Lung (tissue), 12 donors: Measurements from ENCODE around the gene RHEB. TPM values are rescaled to one million over a fixed set of nuclear protein-coding genes. Genes with fewer than 3 reads are reported as not detected.

ENCODE experiments used
- ATAC-seq: fragments of 200-7000 bp; cut with Tn5 transposase; one replicate; pipeline ENCODE4 v1.9.1; 2020; ENCODE audit warnings: moderate number of reproducible peaks; ENCODE audit not compliant: insufficient read depth, low FRiP score
- DNase-seq, 3 donors: peaks; one replicate each; pipeline ENCODE4 v3.0.0-alpha.2; 2013 to 2017
- H3K27ac ChIP-seq, 2 donors: one replicate each; pipeline ENCODE4 v1.5.1; 2013; ENCODE audit warnings: mild to moderate bottlenecking in 2 of 2, moderate library complexity in 2 of 2, control low read depth in 1 of 2, inconsistent platforms in 1 of 2, low read depth in 1 of 2, low read length in 1 of 2
- H3K27me3 ChIP-seq, 3 donors: one replicate each; pipeline ENCODE4 v1.5.1; 2013; ENCODE audit warnings: low read length in 2 of 3; ENCODE audit not compliant: control insufficient read depth in 3 of 3, insufficient read depth in 3 of 3
- H3K36me3 ChIP-seq, 4 donors: one replicate each; pipeline ENCODE4 v1.5.1; 2013; ENCODE audit warnings: low read length in 4 of 4, mild to moderate bottlenecking in 1 of 4, moderate library complexity in 1 of 4; ENCODE audit not compliant: control insufficient read depth in 4 of 4, insufficient read depth in 4 of 4
- H3K4me1 ChIP-seq, 5 donors: one replicate each; pipeline ENCODE4 v1.5.1; 2013; ENCODE audit warnings: low read length in 5 of 5, mild to moderate bottlenecking in 2 of 5, moderate library complexity in 1 of 5; ENCODE audit not compliant: control insufficient read depth in 5 of 5, insufficient read depth in 5 of 5
- H3K4me3 ChIP-seq: one replicate; pipeline ENCODE4 v1.5.1; 2013; ENCODE audit warnings: mild to moderate bottlenecking, control low read depth, moderate library complexity
- H3K9ac ChIP-seq, 2 donors: one replicate each; pipeline ENCODE4 v1.5.1; 2013; ENCODE audit warnings: low read length in 2 of 2, control low read depth in 1 of 2; ENCODE audit not compliant: insufficient read depth in 1 of 2
- H3K9me3 ChIP-seq, 4 donors: one replicate each; pipeline ENCODE4 v1.5.1; 2013; ENCODE audit warnings: low read length in 3 of 4, mild to moderate bottlenecking in 1 of 4, moderate library complexity in 1 of 4; ENCODE audit not compliant: control insufficient read depth in 4 of 4, insufficient read depth in 3 of 4
- CTCF ChIP-seq: IDR thresholded peaks from 2 replicates; pipeline ENCODE4 v1.5.1; 2012; ENCODE audit warnings: mild to moderate bottlenecking; ENCODE audit errors: control extremely low read depth, extremely low read depth
- WGBS, 2 donors: extraction: QIAGEN DNeasy Blood & Tissue Kit; methylation state at CpG; one replicate each; pipeline ENCODE4 v1.1.7; 2013; 5-methylcytosine and 5-hydroxymethylcytosine counted together
- polyA plus RNA-seq, 2 donors: library from polyadenylated mRNA; stranded (reverse); fragments of 200-250 nt; gene quantifications; one replicate each; pipeline ENCODE4 v1.2.1, GENCODE V29; 2013
- total RNA-seq, 2 donors: library from RNA; depleted of rRNA in 1 of 2; stranded (reverse); fragments of >200 nt in 1 of 2; gene quantifications; one replicate each; pipeline ENCODE4 v1.2.1, GENCODE V29; 2014 to 2021
- donor health status: control.
- donor health status: control.
- donor health status: Bipolar disorder and iron deficiency.
- donor health status: healthy.
- donor health status: DM: yes; HTN: yes; CAD: no.

RHEB gene
- total and polyA plus RNA-seq, 4 donors = 65.6 to 117 (median 83.8) TPM

- Histone ChIP-seq H3K9ac (no peak overlapping the region), H3K4me1 (peaks cover 0 to 8% (median 6%) of the 10 kb centered on the region in 5 donors), H3K9me3 (no peaks in the 10 kb centered on the region), H3K36me3 (no peaks in the 10 kb centered on the region), H3K27ac (no peak overlapping the region), H3K4me3 (no peak overlapping the region), H3K27me3 (peaks cover 0 to 2% (median 0%) of the 10 kb centered on the region in 3 donors)
- no peak for TF ChIP-seq CTCF
- DNase-seq (no peak), ATAC-seq (no peak)
- 91 to 94% methylated on average over 15 of the region's 15 CpGs for WGBS, 2 donors
Measured at GRCh38 chr7:151454932-151455530, 64.7 kb downstream of the RHEB start.

DNA sequence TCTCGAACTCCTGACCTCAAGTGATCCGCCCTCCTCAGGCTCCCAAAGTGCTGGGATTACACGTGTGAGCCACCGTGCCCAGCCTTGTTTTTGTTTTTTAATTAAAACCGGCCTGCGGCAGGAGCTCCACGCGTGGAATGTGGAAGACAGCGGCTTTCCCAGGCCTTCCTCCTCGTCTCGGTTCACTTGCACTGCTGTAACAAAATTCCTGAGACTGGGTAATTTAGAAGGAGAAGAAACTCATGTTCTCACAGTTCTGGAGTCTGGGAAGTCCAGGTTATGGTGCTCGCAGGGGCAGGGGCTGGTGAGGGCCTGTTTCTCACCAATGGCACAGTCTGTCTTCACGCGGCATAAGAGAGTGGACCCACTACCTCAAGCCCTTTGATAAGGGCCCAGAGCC, 65.4 kb downstream of the RHEB start:
- Histone ChIP-seq H3K27me3 (peaks cover 0 to 2% (median 0%) of the 10 kb centered on the region in 3 donors), H3K4me1 (peaks cover 0 to under 1% (median 0%) of the 10 kb centered on the region in 5 donors), H3K36me3 (no peaks in the 10 kb centered on the region), H3K4me3 (no peak overlapping the region), H3K9ac (no peak overlapping the region), H3K9me3 (no peaks in the 10 kb centered on the region), H3K27ac (no peak overlapping the region)
- ATAC-seq = no peak
- WGBS, 2 donors = 94 to 95% methylated on average over 14 of the region's 14 CpGs
- no peak for DNase-seq
- TF ChIP-seq CTCF = no peak

- ATAC-seq (no peak), DNase-seq (peak in 1 of 3 donors; percentile 4)
- Histone ChIP-seq H3K27ac (no peak overlapping the region), H3K27me3 (peaks cover 0 to 2% (median 0%) of the 10 kb centered on the region in 3 donors), H3K9me3 (no peaks in the 10 kb centered on the region), H3K36me3 (no peaks in the 10 kb centered on the region), H3K4me1 (peaks cover 0 to 1% (median 0%) of the 10 kb centered on the region in 5 donors), H3K4me3 (no peak overlapping the region), H3K9ac (no peak overlapping the region)
- WGBS, 2 donors = 78 to 91% methylated on average over 13 of the region's 13 CpGs
- no peak for TF ChIP-seq CTCF
Measured at GRCh38 chr7:151453326-151453791, 66.3 kb downstream of the RHEB start.
